B cell (primary cell): Measurements from ENCODE around the gene CD28.

Source experiments
- CTCF ChIP-seq: fragments of 200-600 bp; IDR thresholded peaks from one replicate; pipeline ENCODE4 v1.8.0; 2022; ENCODE audit warnings: antibody characterized with exemption, mild to moderate bottlenecking
- EZH2 ChIP-seq: IDR thresholded peaks from 2 replicates; pipeline ENCODE4 v1.6.1; 2012; ENCODE audit warnings: borderline replicate concordance, low read depth, mild to moderate bottlenecking, moderate library complexity, low read length; ENCODE audit not compliant: insufficient read depth, poor library complexity, severe bottlenecking

GRCh38 chr2:203662487-203662886 lies 44.0 kb upstream of the CD28 start:
- TF ChIP-seq CTCF: no peak
- no peak for TF ChIP-seq EZH2
